GM23338 (cell line): ENCODE measurements around the gene PORCN. TPM values are rescaled to one million over a fixed set of nuclear protein-coding genes. Genes with fewer than 3 reads are reported as not detected.

Experiments
- ATAC-seq: fragments of 200-7000 bp; cut with Tn5 transposase; 3 replicates; pipeline ENCODE4 v1.9.1; 2020
- DNase-seq: peaks from one replicate; pipeline ENCODE4 v3.0.0-alpha.2; 2015; ENCODE audit warnings: low spot score
- H2AFZ ChIP-seq: fragments of 200-600 bp; sonication (generic); 2 replicates; pipeline ENCODE4 v1.8.0; 2016; ENCODE audit warnings: antibody characterized with exemption, mild to moderate bottlenecking, moderate library complexity
- H3F3A ChIP-seq: fragments of 200-600 bp; sonication (generic); replicated peaks from 2 replicates; pipeline ENCODE4 v1.8.0; 2017; ENCODE audit warnings: antibody characterized with exemption, mixed run types, low read depth
- H3K27ac ChIP-seq: fragments of 200-600 bp; sonication (generic); 2 replicates; pipeline ENCODE4 v1.6.1; 2016; ENCODE audit warnings: low read depth
- H3K27me3 ChIP-seq: fragments of 200-600 bp; sonication (generic); 2 replicates; pipeline ENCODE4 v1.8.0; 2016; ENCODE audit warnings: mild to moderate bottlenecking, mixed run types, moderate library complexity; ENCODE audit not compliant: insufficient read depth
- H3K36me3 ChIP-seq: fragments of 200-600 bp; sonication (generic); 2 replicates; pipeline ENCODE4 v1.8.0; 2016; ENCODE audit warnings: mild to moderate bottlenecking; ENCODE audit not compliant: insufficient read depth
- H3K4me1 ChIP-seq: fragments of 200-600 bp; sonication (generic); 2 replicates; pipeline ENCODE4 v1.8.0; 2016; ENCODE audit warnings: mild to moderate bottlenecking, moderate library complexity; ENCODE audit not compliant: insufficient read depth
- H3K4me2 ChIP-seq: fragments of 200-600 bp; sonication (generic); 2 replicates; pipeline ENCODE4 v1.7.1; 2017; ENCODE audit warnings: mixed run types
- H3K4me3 ChIP-seq: fragments of 200-600 bp; sonication (generic); 2 replicates; pipeline ENCODE4 v1.6.1; 2016; ENCODE audit warnings: mixed run types
- H3K79me2 ChIP-seq: fragments of 200-600 bp; sonication (generic); replicated peaks from 2 replicates; pipeline ENCODE4 v1.8.0; 2017; ENCODE audit warnings: mild to moderate bottlenecking; ENCODE audit not compliant: insufficient read depth
- H3K9me2 ChIP-seq: fragments of 200-600 bp; sonication (generic); 2 replicates; pipeline ENCODE4 v1.8.0; 2017; ENCODE audit not compliant: insufficient read depth
- H4K20me1 ChIP-seq: fragments of 200-600 bp; sonication (generic); replicated peaks from 2 replicates; pipeline ENCODE4 v1.8.0; 2017; ENCODE audit warnings: mild to moderate bottlenecking; ENCODE audit not compliant: insufficient read depth
- H3K27ac Mint-ChIP-seq: 2 replicates; pipeline ENCODE4 v1.8.0; 2020; ENCODE audit warnings: inconsistent platforms, mild to moderate bottlenecking, moderate library complexity, mixed read lengths
- H3K27me3 Mint-ChIP-seq: 3 replicates; pipeline ENCODE4 v1.8.0; 2022; ENCODE audit warnings: low read depth, mild to moderate bottlenecking, moderate library complexity, mixed read lengths, inconsistent platforms; ENCODE audit not compliant: insufficient read depth, poor library complexity
- H3K36me3 Mint-ChIP-seq: 3 replicates; pipeline ENCODE4 v1.8.0; 2021; ENCODE audit warnings: low read depth, mild to moderate bottlenecking, inconsistent platforms, moderate library complexity, mixed read lengths
- H3K4me1 Mint-ChIP-seq: 3 replicates; pipeline ENCODE4 v1.8.0; 2020; ENCODE audit warnings: mild to moderate bottlenecking, inconsistent platforms, mixed read lengths
- H3K4me3 Mint-ChIP-seq: 3 replicates; pipeline ENCODE4 v1.8.0; 2021; ENCODE audit warnings: moderate library complexity, mild to moderate bottlenecking, inconsistent platforms, mixed read lengths
- H3K9me3 Mint-ChIP-seq: 3 replicates; pipeline ENCODE4 v1.8.0; 2020; ENCODE audit warnings: moderate library complexity, mild to moderate bottlenecking, inconsistent platforms, mixed read lengths
- CREB1 ChIP-seq: fragments of 250-450 bp; sonication (Bioruptor Pico); IDR thresholded peaks from 2 replicates; pipeline ENCODE4 v1.5.0; 2020; ENCODE audit warnings: low read depth, mild to moderate bottlenecking, moderate library complexity
- CTCF ChIP-seq, 2 experiments: fragments of 200-600 bp in 1 of 2; sonication (generic) in 1 of 2; conservative IDR thresholded peaks; 2 replicates each; pipeline versions ENCODE4 v1.5.1 to v1.6.1; 2016 to 2017; ENCODE audit warnings: antibody characterized with exemption in 2 of 2, low read depth in 2 of 2, mild to moderate bottlenecking in 2 of 2, moderate library complexity in 1 of 2
- ETS1 ChIP-seq: IDR thresholded peaks from 2 replicates; pipeline ENCODE4 v1.6.1; 2016; ENCODE audit warnings: antibody characterized with exemption
- EZH2 ChIP-seq: fragments of 200-600 bp; sonication (generic); IDR thresholded peaks from one replicate; pipeline ENCODE4 v1.8.0; 2017; ENCODE audit warnings: antibody characterized with exemption, mild to moderate bottlenecking, low read depth; ENCODE audit not compliant: unreplicated experiment
- EZH2phosphoT487 ChIP-seq: fragments of 200-600 bp; sonication (generic); IDR thresholded peaks from one replicate; pipeline ENCODE4 v1.8.1; 2018; ENCODE audit warnings: antibody characterized with exemption; ENCODE audit not compliant: unreplicated experiment
- JUNB ChIP-seq: IDR thresholded peaks from one replicate; pipeline ENCODE4 v1.6.1; 2016; ENCODE audit warnings: antibody characterized with exemption; ENCODE audit not compliant: unreplicated experiment
- NANOG ChIP-seq: IDR thresholded peaks from 2 replicates; pipeline ENCODE4 v1.6.1; 2016; ENCODE audit warnings: antibody characterized with exemption, borderline replicate concordance
- POLR2AphosphoS5 ChIP-seq: IDR thresholded peaks from 2 replicates; pipeline ENCODE4 v1.6.1; 2016; ENCODE audit warnings: antibody characterized with exemption, low read depth
- STAT1 ChIP-seq: IDR thresholded peaks from one replicate; pipeline ENCODE4 v1.6.1; 2016; ENCODE audit warnings: antibody characterized with exemption; ENCODE audit not compliant: unreplicated experiment
- ZNF331 ChIP-seq: fragments of 250-450 bp; sonication (Bioruptor Pico); IDR thresholded peaks from 2 replicates; pipeline ENCODE4 v1.5.0; 2020; ENCODE audit warnings: low read depth, mild to moderate bottlenecking, moderate library complexity
- polyA plus RNA-seq: library from polyadenylated mRNA; unstranded; fragments of >200 nt; fragmentation: Nextera tagmentation; extraction: Ambion mirVana; gene quantifications from 2 replicates; pipeline ENCODE4 v1.2.1, GENCODE V29; 2016
- total RNA-seq: library from RNA; depleted of rRNA; stranded (reverse); fragments of >200 nt; shearing (Covaris generic); gene quantifications from 2 replicates; pipeline ENCODE4 v1.2.3, GENCODE V29; 2014; rRNA removed

Gene PORCN
- total and polyA plus RNA-seq, 2 experiments from 2014 or later = 19.4 to 28.5 TPM

- peaks cover under 1% of the 10 kb centered on the region; the same call in 1 of the 2 replicates for H3K36me3 ChIP-seq
- ATAC-seq = no peak
- Mint-ChIP-seq H3K27me3 (peaks cover 2% of the 10 kb centered on the region), H3K4me1 (peaks cover 5% of the 10 kb centered on the region; the same call in 1 of the 3 replicates), H3K27ac (no peak overlapping the region), H3K4me3 (no peak overlapping the region), H3K36me3 (peaks cover 6% of the 10 kb centered on the region), H3K9me3 (no peaks in the 10 kb centered on the region)
- no peak overlapping the region for H3K4me3 ChIP-seq
- H3K4me1 ChIP-seq = no peaks in the 10 kb centered on the region
- no peaks in the 10 kb centered on the region for H4K20me1 ChIP-seq
- no peak overlapping the region for H2AFZ ChIP-seq
- H3K4me2 ChIP-seq = no peak overlapping the region
- TF ChIP-seq STAT1 (no peak), ETS1 (no peak), POLR2AphosphoS5 (no peak), NANOG (no peak), ZNF331 (CRISPR knock-in tag) (no peak), EZH2phosphoT487 (no peak), CREB1 (CRISPR knock-in tag) (no peak), EZH2 (no peak), CTCF (conservative IDR thresholded peaks at IDR 0.05; ENCODE audit: low read depth in 2 of 2) (no peak), JUNB (no peak)
- no peak overlapping the region for H3K27ac ChIP-seq
- H3K9me2 ChIP-seq = no peaks in the 10 kb centered on the region
- no peaks in the 10 kb centered on the region for H3F3A ChIP-seq
- H3K79me2 ChIP-seq = peaks cover under 1% of the 10 kb centered on the region
- DNase-seq = no peak
- H3K27me3 ChIP-seq = no peaks in the 10 kb centered on the region
Measured at GRCh38 chrX:48569958-48570357, 61.2 kb downstream of the PORCN start.

Other genes starting within 250 kb of the PORCN start
- not detected in 2 replicates for gene SSX3, start 152.3 kb upstream of the PORCN start, total RNA-seq
- 0.28 TPM in 1 of 2 replicates, not detected in the other for gene SSX3, start 152.3 kb upstream of the PORCN start, polyA plus RNA-seq
- gene SSX4, start 125.5 kb upstream of the PORCN start, total RNA-seq = 0.19 TPM in 1 of 2 replicates, not detected in the other
- gene SSX4, start 125.5 kb upstream of the PORCN start, polyA plus RNA-seq = 0.47 and 0.48 TPM in 2 replicates
- gene SSX4B, start 97.0 kb upstream of the PORCN start, total RNA-seq = 0.19 TPM in 1 of 2 replicates, not detected in the other
- gene SSX4B, start 97.0 kb upstream of the PORCN start, polyA plus RNA-seq = 0.47 and 0.48 TPM in 2 replicates
- 47.0 and 47.7 TPM in 2 replicates for gene SLC38A5, start 38.7 kb upstream of the PORCN start, total RNA-seq
- gene SLC38A5, start 38.7 kb upstream of the PORCN start, polyA plus RNA-seq = 20.7 and 24.6 TPM in 2 replicates
- gene FTSJ1, start 32.8 kb upstream of the PORCN start, total RNA-seq = 76.3 and 91.2 TPM in 2 replicates
- 38.4 and 42.8 TPM in 2 replicates for gene FTSJ1, start 32.8 kb upstream of the PORCN start, polyA plus RNA-seq
- 126 and 128 TPM in 2 replicates for gene EBP, start 12.8 kb downstream of the PORCN start, total RNA-seq
- gene EBP, start 12.8 kb downstream of the PORCN start, polyA plus RNA-seq = 169 and 176 TPM in 2 replicates
- gene TBC1D25, start 30.7 kb downstream of the PORCN start, total RNA-seq = 4.5 TPM in 2 replicates
- 1.9 and 2.1 TPM in 2 replicates for gene TBC1D25, start 30.7 kb downstream of the PORCN start, polyA plus RNA-seq
- gene RBM3, start 65.5 kb downstream of the PORCN start, total RNA-seq = 103 and 114 TPM in 2 replicates
- 71.8 and 77.5 TPM in 2 replicates for gene RBM3, start 65.5 kb downstream of the PORCN start, polyA plus RNA-seq
- 24.2 and 34.9 TPM in 2 replicates for gene WDR13, start 88.5 kb downstream of the PORCN start, total RNA-seq
- gene WDR13, start 88.5 kb downstream of the PORCN start, polyA plus RNA-seq = 19.3 and 24.9 TPM in 2 replicates
- gene WAS, start 174.8 kb downstream of the PORCN start, total RNA-seq = 0.12 and 0.56 TPM in 2 replicates
- 0.12 and 0.32 TPM in 2 replicates for gene WAS, start 174.8 kb downstream of the PORCN start, polyA plus RNA-seq
- 14.1 and 15.2 TPM in 2 replicates for gene SUV39H1, start 187.7 kb downstream of the PORCN start, total RNA-seq
- gene SUV39H1, start 187.7 kb downstream of the PORCN start, polyA plus RNA-seq = 9.0 and 9.5 TPM in 2 replicates